Subcutaneous adipose tissue (tissue), 4 donors: ENCODE results near the gene KCNMB3. TPM values are rescaled to one million over a fixed set of nuclear protein-coding genes. Genes with fewer than 3 reads are reported as not detected.

ENCODE experiments used
- CTCF ChIP-seq: fragments of 450-650 bp; IDR thresholded peaks from one replicate; pipeline ENCODE4 v1.5.1; 2016; ENCODE audit warnings: low read depth, mild to moderate bottlenecking, control low read depth, antibody characterized with exemption, moderate library complexity
- total RNA-seq, 4 donors: library from RNA; depleted of rRNA; stranded (reverse); fragments of >200 nt; gene quantifications; one replicate each; pipeline ENCODE4 v1.1.0, GENCODE V29; 2016

The KCNMB3 gene
- total RNA-seq, 4 donors from 2014 or later, result 2.2 to 4.3 (median 2.8) TPM

GRCh38 chr3:179263134-179263533 lies 12.2 kb upstream of the KCNMB3 start:
- TF ChIP-seq CTCF, result no peak

DNA sequence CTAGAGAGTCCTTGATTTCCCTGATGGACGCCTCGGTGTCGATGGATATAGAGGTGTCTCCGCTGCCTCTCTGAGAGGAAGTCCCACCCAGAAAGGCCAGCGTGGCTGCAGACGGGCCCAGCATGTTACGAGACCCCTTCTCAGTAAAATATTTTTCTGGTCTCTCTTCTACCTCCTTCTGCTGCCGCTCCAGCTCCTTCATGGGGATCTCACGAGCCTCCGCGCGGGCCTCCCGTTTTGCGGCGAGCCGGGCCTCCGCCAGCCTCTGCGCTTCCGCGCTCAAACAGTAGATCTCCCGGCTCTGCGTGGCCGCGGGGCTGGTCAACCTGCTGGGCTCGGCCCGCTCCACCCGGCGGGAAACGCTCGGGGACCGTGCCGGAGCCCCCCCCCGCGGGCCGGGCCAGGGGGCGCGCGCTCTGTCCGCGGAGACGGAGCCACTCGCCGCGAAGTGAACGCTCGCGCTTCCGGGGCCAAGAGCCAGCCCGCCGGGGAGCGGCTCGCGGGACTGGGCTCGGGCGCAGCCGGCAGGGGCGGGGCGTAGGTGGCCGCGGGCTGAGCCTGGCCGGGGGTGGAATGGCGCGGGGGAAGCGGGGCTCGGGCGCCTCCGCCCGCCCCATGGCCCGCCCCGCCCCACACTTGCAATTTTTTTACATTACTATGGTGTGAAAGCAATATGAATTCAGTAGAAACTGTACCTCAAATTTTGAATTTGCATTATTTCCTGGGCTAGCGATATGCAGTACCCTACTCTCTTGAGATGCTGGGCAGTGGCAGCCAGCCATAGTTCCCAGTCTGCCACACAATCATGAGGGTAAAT lies 10.2 kb upstream of the KCNMB3 start:
- TF ChIP-seq CTCF, result no peak

- no peak for TF ChIP-seq CTCF
These were observed 7.9 kb upstream of the KCNMB3 start for GRCh38 chr3:179258820-179259219.

- TF ChIP-seq CTCF, result no peak
These were observed 5.9 kb upstream of the KCNMB3 start for GRCh38 chr3:179256813-179257212.

- TF ChIP-seq CTCF, result no peak
These were observed 3.5 kb downstream of the KCNMB3 start for GRCh38 chr3:179247289-179248015.

DNA sequence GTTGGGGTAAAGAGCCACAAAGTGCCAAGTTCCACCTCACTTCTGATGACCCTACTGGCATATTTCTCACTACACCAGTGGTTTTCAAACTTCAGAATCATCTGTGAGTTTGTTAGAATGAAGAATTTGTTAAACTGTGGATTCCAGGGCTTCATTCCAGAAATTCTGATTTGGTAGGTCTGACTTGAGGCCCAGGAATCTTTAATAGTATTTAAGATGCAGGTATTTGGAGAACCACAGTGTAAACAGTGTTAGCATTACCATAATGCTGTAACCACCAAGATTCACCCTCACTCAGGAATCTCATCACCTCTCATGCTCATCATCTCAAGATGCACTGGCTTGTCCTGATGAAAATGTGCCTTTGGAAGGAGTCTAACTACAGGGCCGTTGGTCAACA lies 6.0 kb downstream of the KCNMB3 start:
- TF ChIP-seq CTCF, result no peak

GRCh38 chr3:179236669-179237301 lies 14.1 kb downstream of the KCNMB3 start:
- no peak for TF ChIP-seq CTCF
